Mucosa of rectum (tissue), 2 donors: ENCODE measurements around the gene CYBA.

Experiments used
- H3K27ac ChIP-seq, 2 donors: one replicate each; pipeline ENCODE4 v1.7.0; 2013; ENCODE audit warnings: inconsistent platforms in 2 of 2, low read depth in 2 of 2, low read length in 2 of 2
- H3K27me3 ChIP-seq, 2 donors: one replicate each; pipeline ENCODE4 v1.7.0; 2013; ENCODE audit warnings: low read length in 2 of 2; ENCODE audit not compliant: control insufficient read depth in 2 of 2, insufficient read depth in 2 of 2
- H3K36me3 ChIP-seq, 2 donors: one replicate each; pipeline ENCODE4 v1.7.0; 2013; ENCODE audit warnings: low read length in 2 of 2; ENCODE audit not compliant: control insufficient read depth in 2 of 2, insufficient read depth in 2 of 2
- H3K4me1 ChIP-seq, 2 donors: one replicate each; pipeline ENCODE4 v1.7.0; 2013; ENCODE audit warnings: low read length in 2 of 2, mild to moderate bottlenecking in 1 of 2; ENCODE audit not compliant: control insufficient read depth in 2 of 2, insufficient read depth in 2 of 2
- H3K4me3 ChIP-seq, 2 donors: one replicate each; pipeline ENCODE4 v1.7.0; 2013; ENCODE audit warnings: low read length in 2 of 2
- H3K9ac ChIP-seq, 2 donors: one replicate each; pipeline ENCODE4 v1.7.0; 2013; ENCODE audit warnings: low read length in 2 of 2, low read depth in 1 of 2, mild to moderate bottlenecking in 1 of 2
- H3K9me3 ChIP-seq, 2 donors: one replicate each; pipeline ENCODE4 v1.7.0; 2013; ENCODE audit warnings: low read length in 2 of 2; ENCODE audit not compliant: control insufficient read depth in 2 of 2
- donor health status: healthy.
- donor health status: Normal muscosa, but diverticular disease.

Gene CYBA

DNA sequence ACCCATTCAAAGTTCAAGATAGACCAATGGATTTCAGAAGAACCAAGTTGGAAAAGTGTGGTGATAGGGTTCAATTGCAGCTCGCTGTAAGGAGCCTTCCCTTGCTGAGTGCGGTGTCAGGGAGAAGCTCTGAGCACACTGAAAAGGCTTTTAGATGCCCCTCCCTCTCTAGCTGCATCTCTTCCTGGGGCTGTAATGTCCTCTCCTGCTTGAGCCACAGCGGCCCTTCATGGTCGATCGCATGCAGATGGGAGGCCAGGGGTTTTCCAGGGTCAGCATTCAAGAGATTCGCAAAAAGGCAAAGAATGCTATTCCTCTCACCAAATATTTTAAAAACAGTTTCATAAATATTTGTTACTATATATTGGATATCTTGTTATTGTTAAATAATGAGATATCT is 56.9 kb downstream of the CYBA start:
- Histone ChIP-seq H3K36me3 (peaks cover 25 to 32% of the 10 kb centered on the region in 2 donors), H3K9me3 (no peaks in the 10 kb centered on the region), H3K9ac (no peak overlapping the region), H3K27me3 (no peaks in the 10 kb centered on the region), H3K27ac (no peak overlapping the region), H3K4me3 (no peak overlapping the region), H3K4me1 (peaks cover 0 to 7% of the 10 kb centered on the region in 2 donors)

- H3K9ac ChIP-seq: no peak overlapping the region
- H3K9me3 ChIP-seq: no peaks in the 10 kb centered on the region
- no peaks in the 10 kb centered on the region for H3K27me3 ChIP-seq
- peaks cover 0 to 6% of the 10 kb centered on the region in 2 donors for H3K4me1 ChIP-seq
- no peak overlapping the region for H3K4me3 ChIP-seq
- peaks cover 24 to 33% of the 10 kb centered on the region in 2 donors for H3K36me3 ChIP-seq
- no peak overlapping the region for H3K27ac ChIP-seq
Measured at GRCh38 chr16:88593489-88593888, 57.4 kb downstream of the CYBA start.
